Measurements from ENCODE around the gene SPATA20.

Gene SPATA20

DNA sequence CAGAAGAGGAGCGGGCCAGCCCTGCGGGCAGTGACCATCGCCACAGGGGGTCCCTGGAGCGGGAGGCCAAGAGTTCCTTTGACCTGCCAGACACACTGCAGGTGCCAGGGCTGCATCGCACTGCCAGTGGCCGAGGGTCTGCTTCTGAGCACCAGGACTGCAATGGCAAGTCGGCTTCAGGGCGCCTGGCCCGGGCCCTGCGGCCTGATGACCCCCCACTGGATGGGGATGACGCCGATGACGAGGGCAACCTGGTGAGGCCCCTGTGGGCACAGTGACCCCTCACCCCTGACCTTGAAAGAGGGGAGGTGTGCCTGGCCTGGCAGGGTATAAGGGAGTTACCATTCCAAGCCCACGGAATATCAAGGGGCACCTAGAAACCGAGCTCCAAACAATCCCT lies 52.6 kb downstream of the SPATA20 start:
- WGBS (ENCODE audit: extremely low coverage, insufficient coverage, insufficient read length): no CpG with 5 or more reads among the region's 15 CpGs
- no peak for DNase-seq
- Histone ChIP-seq H3K4ac (ENCODE audit: low read depth, low read length) (no peak overlapping the region), H2AK5ac (ENCODE audit: low read length) (no peak overlapping the region), H3K23ac (ENCODE audit: low read length) (no peak overlapping the region), H3K27me3 (ENCODE audit: insufficient read depth, low read length) (no peaks in the 10 kb centered on the region), H3K4me2 (ENCODE audit: low read length) (no peak overlapping the region), H3K79me2 (ENCODE audit: control insufficient read depth, insufficient read depth, low read length, poor library complexity) (no peaks in the 10 kb centered on the region), H2BK120ac (ENCODE audit: insufficient read depth, low read length, poor library complexity) (no peak overlapping the region), H3K36me3 (ENCODE audit: control insufficient read depth in 1 of 2, insufficient read depth in 2 of 2, low read length in 2 of 2) (no peaks in the 10 kb centered on the region), H4K8ac (ENCODE audit: low read depth, low read length) (no peak overlapping the region), H3K14ac (ENCODE audit: low read length) (no peak overlapping the region), H2BK12ac (ENCODE audit: low read length) (no peak overlapping the region), H4K12ac (ENCODE audit: low read depth, low read length) (no peak overlapping the region), H3K18ac (ENCODE audit: low read length) (no peak overlapping the region), H3K27ac (ENCODE audit: low read depth, low read length) (no peak overlapping the region), H4K91ac (ENCODE audit: low read depth, low read length) (no peak overlapping the region), H3K4me3 (ENCODE audit: low read depth, low read length) (no peak overlapping the region), H2BK5ac (ENCODE audit: low read depth, low read length, poor library complexity) (no peak overlapping the region), H3K9ac (ENCODE audit: low read length) (no peak overlapping the region), H3K9me3 (ENCODE audit: insufficient read depth, low read depth, low read length) (peaks cover 4% of the 10 kb centered on the region), H3K4me1 (ENCODE audit: control insufficient read depth in 1 of 2, insufficient read depth in 2 of 2, low read length in 2 of 2) (no peaks in the 10 kb centered on the region), H2AFZ (ENCODE audit: insufficient read depth, low read length, poor library complexity) (no peak overlapping the region), H3K79me1 (ENCODE audit: low read length) (no peaks in the 10 kb centered on the region)

DNA sequence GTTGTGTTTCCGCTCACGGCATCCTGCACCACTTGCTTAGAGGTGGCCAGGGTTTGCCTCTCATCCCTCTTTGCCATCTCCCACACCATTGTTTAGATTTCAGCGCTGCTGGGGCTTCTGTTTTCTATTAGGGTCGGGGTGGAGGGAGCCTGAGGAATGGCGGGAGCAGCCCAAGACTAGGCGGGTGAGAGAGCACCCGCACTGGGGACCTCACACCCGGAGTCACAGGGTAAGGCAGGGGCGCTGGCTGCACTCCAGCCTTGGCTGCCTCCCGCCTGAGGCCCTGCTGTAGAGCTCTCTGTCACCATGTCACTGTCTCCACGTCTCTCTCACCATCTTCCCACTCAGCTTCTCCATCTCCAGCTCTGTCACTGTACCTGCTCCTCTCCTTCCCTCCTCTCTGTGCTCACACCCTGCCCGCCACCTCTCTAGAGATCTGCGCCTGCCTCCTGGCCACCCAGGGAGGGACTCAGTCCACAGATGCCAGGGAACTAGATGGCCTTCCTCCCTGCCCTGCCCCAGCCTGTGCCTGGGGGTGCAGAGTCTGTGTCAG lies 54.9 kb downstream of the SPATA20 start:
- Histone ChIP-seq H3K4me3 (ENCODE audit: low read depth, low read length) (no peak overlapping the region), H2BK120ac (ENCODE audit: insufficient read depth, low read length, poor library complexity) (no peak overlapping the region), H3K18ac (ENCODE audit: low read length) (no peak overlapping the region), H4K91ac (ENCODE audit: low read depth, low read length) (no peak overlapping the region), H3K23ac (ENCODE audit: low read length) (no peak overlapping the region), H4K8ac (ENCODE audit: low read depth, low read length) (no peak overlapping the region), H2AFZ (ENCODE audit: insufficient read depth, low read length, poor library complexity) (no peak overlapping the region), H3K79me2 (ENCODE audit: control insufficient read depth, insufficient read depth, low read length, poor library complexity) (no peaks in the 10 kb centered on the region), H3K27me3 (ENCODE audit: insufficient read depth, low read length) (no peaks in the 10 kb centered on the region), H2BK5ac (ENCODE audit: low read depth, low read length, poor library complexity) (no peak overlapping the region), H3K9ac (ENCODE audit: low read length) (peak overlapping the region; percentile 48), H3K14ac (ENCODE audit: low read length) (no peak overlapping the region), H3K27ac (ENCODE audit: low read depth, low read length) (no peak overlapping the region), H3K79me1 (ENCODE audit: low read length) (no peaks in the 10 kb centered on the region), H3K9me3 (ENCODE audit: insufficient read depth, low read depth, low read length) (no peaks in the 10 kb centered on the region), H3K36me3 (ENCODE audit: control insufficient read depth in 1 of 2, insufficient read depth in 2 of 2, low read length in 2 of 2) (no peaks in the 10 kb centered on the region), H3K4me2 (ENCODE audit: low read length) (no peak overlapping the region), H4K12ac (ENCODE audit: low read depth, low read length) (no peak overlapping the region), H2AK5ac (ENCODE audit: low read length) (no peak overlapping the region), H3K4me1 (ENCODE audit: control insufficient read depth in 1 of 2, insufficient read depth in 2 of 2, low read length in 2 of 2) (no peaks in the 10 kb centered on the region), H3K4ac (ENCODE audit: low read depth, low read length) (no peak overlapping the region), H2BK12ac (ENCODE audit: low read length) (no peak overlapping the region)
- WGBS (ENCODE audit: extremely low coverage, insufficient coverage, insufficient read length): no CpG with 5 or more reads among the region's 13 CpGs
- DNase-seq: no peak

DNA sequence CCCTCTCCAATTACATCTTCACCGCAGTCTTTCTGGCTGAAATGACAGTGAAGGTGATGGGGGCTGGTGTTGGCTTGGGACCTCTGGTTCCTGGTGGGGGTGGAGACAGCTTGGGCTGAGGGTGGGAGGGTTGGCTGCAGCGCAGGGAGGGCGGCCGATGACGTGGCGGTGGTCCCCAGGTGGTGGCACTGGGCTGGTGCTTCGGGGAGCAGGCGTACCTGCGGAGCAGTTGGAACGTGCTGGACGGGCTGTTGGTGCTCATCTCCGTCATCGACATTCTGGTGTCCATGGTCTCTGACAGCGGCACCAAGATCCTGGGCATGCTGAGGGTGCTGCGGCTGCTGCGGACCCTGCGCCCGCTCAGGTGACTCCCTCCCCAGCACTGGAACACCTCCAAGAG lies 55.9 kb downstream of the SPATA20 start:
- WGBS (ENCODE audit: extremely low coverage, insufficient coverage, insufficient read length): no CpG with 5 or more reads among the region's 18 CpGs

DNA sequence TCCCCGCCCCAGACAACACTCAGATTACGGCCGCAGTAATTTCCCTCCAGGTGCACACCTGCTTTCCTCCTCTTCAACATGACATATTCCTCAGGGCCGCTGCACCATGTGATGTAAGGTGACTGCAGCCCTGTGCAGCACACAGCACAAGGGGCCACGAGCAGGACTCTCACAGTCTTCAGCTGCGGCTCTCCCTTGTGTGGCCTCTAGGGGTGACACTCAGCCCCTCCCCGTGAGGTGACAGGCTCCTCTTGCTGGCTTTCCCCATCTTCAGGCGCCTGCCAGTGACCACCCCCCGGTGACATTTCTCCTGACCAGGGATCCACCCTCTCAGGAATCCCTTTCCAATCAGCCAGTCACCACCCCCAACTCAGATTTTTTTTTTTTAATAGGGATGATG lies 56.4 kb downstream of the SPATA20 start:
- Histone ChIP-seq H3K4ac (ENCODE audit: low read depth, low read length) (no peak overlapping the region), H3K79me1 (ENCODE audit: low read length) (no peaks in the 10 kb centered on the region), H3K18ac (ENCODE audit: low read length) (no peak overlapping the region), H3K23ac (ENCODE audit: low read length) (no peak overlapping the region), H3K36me3 (ENCODE audit: control insufficient read depth in 1 of 2, insufficient read depth in 2 of 2, low read length in 2 of 2) (no peaks in the 10 kb centered on the region), H4K91ac (ENCODE audit: low read depth, low read length) (no peak overlapping the region), H3K9me3 (ENCODE audit: insufficient read depth, low read depth, low read length) (no peaks in the 10 kb centered on the region), H3K4me1 (ENCODE audit: control insufficient read depth in 1 of 2, insufficient read depth in 2 of 2, low read length in 2 of 2) (no peaks in the 10 kb centered on the region), H2BK12ac (ENCODE audit: low read length) (no peak overlapping the region), H3K14ac (ENCODE audit: low read length) (no peak overlapping the region), H4K8ac (ENCODE audit: low read depth, low read length) (no peak overlapping the region), H2BK120ac (ENCODE audit: insufficient read depth, low read length, poor library complexity) (no peak overlapping the region), H3K4me2 (ENCODE audit: low read length) (no peak overlapping the region), H2AFZ (ENCODE audit: insufficient read depth, low read length, poor library complexity) (no peak overlapping the region), H3K4me3 (ENCODE audit: low read depth, low read length) (no peak overlapping the region), H3K27me3 (ENCODE audit: insufficient read depth, low read length) (no peaks in the 10 kb centered on the region), H3K79me2 (ENCODE audit: control insufficient read depth, insufficient read depth, low read length, poor library complexity) (no peaks in the 10 kb centered on the region), H4K12ac (ENCODE audit: low read depth, low read length) (no peak overlapping the region), H3K9ac (ENCODE audit: low read length) (no peak overlapping the region), H2AK5ac (ENCODE audit: low read length) (no peak overlapping the region), H3K27ac (ENCODE audit: low read depth, low read length) (no peak overlapping the region), H2BK5ac (ENCODE audit: low read depth, low read length, poor library complexity) (no peak overlapping the region)
- DNase-seq: peak; percentile 22 to 35
- no CpG with 5 or more reads among the region's 9 CpGs for WGBS (ENCODE audit: extremely low coverage, insufficient coverage, insufficient read length)

More for the DNA sequence above, 55.9 kb downstream of the SPATA20 start:
- Histone ChIP-seq H3K4me1 (ENCODE audit: control insufficient read depth in 1 of 2, insufficient read depth in 2 of 2, low read length in 2 of 2) (no peaks in the 10 kb centered on the region), H2BK120ac (ENCODE audit: insufficient read depth, low read length, poor library complexity) (no peak overlapping the region), H2AK5ac (ENCODE audit: low read length) (no peak overlapping the region), H3K4ac (ENCODE audit: low read depth, low read length) (no peak overlapping the region), H4K8ac (ENCODE audit: low read depth, low read length) (no peak overlapping the region), H3K4me2 (ENCODE audit: low read length) (no peak overlapping the region), H3K79me2 (ENCODE audit: control insufficient read depth, insufficient read depth, low read length, poor library complexity) (no peaks in the 10 kb centered on the region), H3K27ac (ENCODE audit: low read depth, low read length) (no peak overlapping the region), H2BK5ac (ENCODE audit: low read depth, low read length, poor library complexity) (no peak overlapping the region), H3K79me1 (ENCODE audit: low read length) (no peaks in the 10 kb centered on the region), H4K91ac (ENCODE audit: low read depth, low read length) (no peak overlapping the region), H3K23ac (ENCODE audit: low read length) (no peak overlapping the region), H3K9me3 (ENCODE audit: insufficient read depth, low read depth, low read length) (no peaks in the 10 kb centered on the region), H2BK12ac (ENCODE audit: low read length) (no peak overlapping the region), H3K27me3 (ENCODE audit: insufficient read depth, low read length) (no peaks in the 10 kb centered on the region), H3K18ac (ENCODE audit: low read length) (no peak overlapping the region), H3K14ac (ENCODE audit: low read length) (no peak overlapping the region), H2AFZ (ENCODE audit: insufficient read depth, low read length, poor library complexity) (no peak overlapping the region), H4K12ac (ENCODE audit: low read depth, low read length) (no peak overlapping the region), H3K4me3 (ENCODE audit: low read depth, low read length) (no peak overlapping the region), H3K36me3 (ENCODE audit: control insufficient read depth in 1 of 2, insufficient read depth in 2 of 2, low read length in 2 of 2) (no peaks in the 10 kb centered on the region), H3K9ac (ENCODE audit: low read length) (no peak overlapping the region)
- no peak for DNase-seq

Measured in trophoblast cell (in vitro differentiated cells and primary cell).